Measurements from ENCODE around the gene NLRP12. TPM values are rescaled to one million over a fixed set of nuclear protein-coding genes. Genes with fewer than 3 reads are reported as not detected.
A peak's percentile ranks its signal among the peaks of the same experiment; 100 is the strongest.
"Not testable (repeated sequence)": the region's sequence is repeated elsewhere in the genome, so short reads cannot be mapped to it uniquely, and the experiment has no call there.

Gene NLRP12
- total RNA-seq, 1 donor from 2014 or later: 1.7 TPM

DNA sequence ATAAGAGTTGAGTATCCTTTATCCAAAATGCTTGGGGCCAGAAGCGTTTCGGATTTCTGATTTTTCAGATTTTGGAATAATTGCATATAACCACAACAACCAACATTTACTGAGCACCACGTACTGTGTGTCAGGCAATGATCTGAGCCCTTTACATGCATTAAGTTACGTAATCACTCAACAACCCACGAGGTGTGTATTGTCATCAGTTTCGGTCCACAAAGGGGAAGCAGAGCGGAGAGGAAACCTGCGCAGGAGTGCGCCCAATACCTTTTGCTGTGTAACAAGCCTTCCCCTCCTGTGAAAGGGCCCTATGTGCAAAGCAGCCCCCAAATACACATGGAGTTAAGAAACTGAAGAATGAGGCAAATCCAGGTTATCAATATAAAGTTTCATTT, 20.7 kb upstream of the NLRP12 start:
- ATAC-seq (no peak), DNase-seq (ENCODE audit: low spot score) (no peak)
- intact Hi-C loops (cut with DNase I): loop anchor here (5.0 kb wide), 1 partner anchor 177 kb away; no protein-coding TSS in a partner anchor

DNA sequence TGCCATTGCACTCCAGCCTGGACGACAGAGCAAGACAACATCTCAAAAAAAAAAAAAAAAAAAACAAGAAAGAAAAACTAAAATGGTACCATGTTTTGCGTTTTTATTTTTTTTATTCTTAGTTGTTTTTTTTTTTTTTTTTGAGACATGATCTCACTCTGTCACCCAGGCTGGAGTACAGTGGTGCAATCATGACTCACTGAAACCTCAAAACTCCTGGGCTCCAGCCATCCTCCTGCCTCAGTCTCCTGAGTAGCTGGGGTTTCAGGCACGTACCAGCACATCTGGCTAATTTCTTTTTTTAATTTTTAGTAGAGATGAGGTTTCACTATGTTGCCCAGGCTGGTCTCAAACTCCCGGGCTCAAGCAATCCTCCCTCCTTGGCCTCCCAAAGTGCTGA, 16.8 kb upstream of the NLRP12 start:
- intact Hi-C loops (cut with DNase I): loop anchor here (5.0 kb wide), 1 partner anchor 181 kb away; no protein-coding TSS in a partner anchor
- not testable (repeated sequence) for ATAC-seq; DNase-seq (ENCODE audit: low spot score)

DNA sequence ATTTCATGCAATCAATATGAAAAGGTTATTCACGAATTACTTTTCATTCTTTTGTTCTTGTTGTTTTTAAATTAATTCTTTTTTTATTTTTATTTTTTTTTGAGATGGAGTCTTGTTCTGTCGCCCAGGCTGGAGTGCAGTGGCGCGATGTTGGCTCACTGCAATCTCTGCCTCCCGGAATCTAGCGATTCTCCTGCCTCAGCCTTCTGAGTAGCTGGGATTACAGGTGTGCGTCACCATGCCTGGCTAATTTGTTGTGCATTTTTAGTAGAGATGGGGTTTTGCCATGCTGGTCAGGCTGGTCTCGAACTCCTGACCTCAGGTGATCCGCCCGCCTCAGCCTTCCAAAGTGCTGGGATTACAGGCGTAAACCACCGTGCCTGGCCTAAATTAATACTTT, 16.1 kb upstream of the NLRP12 start:
- not testable (repeated sequence) for DNase-seq (ENCODE audit: low spot score); ATAC-seq
- intact Hi-C loops (cut with DNase I): loop anchor here (5.0 kb wide), 1 partner anchor 182 kb away; no protein-coding TSS in a partner anchor

DNA sequence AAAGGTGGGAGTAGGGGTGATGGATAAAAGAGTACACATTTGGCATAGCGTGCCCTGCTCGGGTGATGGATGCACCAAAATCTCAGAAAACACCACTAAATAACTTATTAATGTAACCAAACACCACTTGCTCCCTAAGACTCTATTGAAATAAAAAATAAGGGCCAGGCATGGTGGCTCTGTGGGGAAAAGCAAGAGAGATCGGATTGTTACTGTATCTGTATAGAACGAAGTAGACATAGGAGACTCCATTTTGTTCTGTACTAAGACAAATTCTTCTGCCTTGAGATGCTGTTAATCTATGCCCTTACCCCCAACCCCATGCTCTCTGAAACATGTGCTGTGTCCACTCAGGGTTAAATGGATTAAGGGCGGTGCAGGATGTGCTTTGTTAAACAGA, 14.3 kb upstream of the NLRP12 start:
- DNase-seq (ENCODE audit: low spot score); ATAC-seq; intact Hi-C loops (cut with DNase I): not testable (repeated sequence)

DNA sequence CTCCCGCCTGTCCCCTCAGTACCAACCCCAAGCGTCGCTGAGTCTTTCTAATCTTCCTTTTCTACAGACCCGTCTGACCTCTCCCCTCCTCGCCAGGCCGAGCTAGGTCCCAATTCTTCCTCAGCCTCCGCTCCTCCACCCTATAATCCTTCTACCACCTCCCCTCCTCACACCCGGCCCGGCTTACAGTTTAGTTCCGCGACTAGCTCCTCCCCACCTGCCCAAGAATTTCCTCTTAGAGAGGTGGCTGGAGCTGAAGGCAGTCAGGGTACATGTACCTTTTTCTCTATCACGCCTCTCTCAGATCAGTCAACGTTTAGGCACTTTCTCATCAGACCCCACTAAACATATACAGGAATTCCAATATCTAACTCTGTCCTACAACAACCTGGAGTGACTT, 8.7 kb upstream of the NLRP12 start:
- intact Hi-C loops (cut with DNase I); DNase-seq (ENCODE audit: low spot score); ATAC-seq: not testable (repeated sequence)

DNA sequence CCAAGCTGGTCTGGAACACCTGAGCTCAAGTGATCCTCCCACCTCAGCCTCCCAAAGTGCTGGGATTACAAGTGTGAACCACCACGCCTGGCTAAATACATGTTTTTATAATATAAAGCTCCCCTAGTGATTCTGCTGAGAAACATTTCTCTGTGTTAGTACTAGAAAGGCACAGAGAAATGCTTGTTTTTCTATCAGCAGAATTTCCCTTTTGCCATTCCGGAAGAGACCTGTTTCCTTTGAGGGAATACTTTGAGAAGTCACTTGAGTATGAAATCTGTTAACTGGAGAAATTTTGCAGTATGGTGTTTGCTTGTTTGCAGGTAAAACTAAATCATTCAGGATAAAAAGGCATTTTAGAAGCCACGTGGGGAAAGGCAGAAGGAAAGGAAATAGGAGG, 4.4 kb upstream of the NLRP12 start:
- ATAC-seq: no peak
- DNase-seq (ENCODE audit: low spot score): no peak
- intact Hi-C loops (cut with DNase I): no loop called here

DNA sequence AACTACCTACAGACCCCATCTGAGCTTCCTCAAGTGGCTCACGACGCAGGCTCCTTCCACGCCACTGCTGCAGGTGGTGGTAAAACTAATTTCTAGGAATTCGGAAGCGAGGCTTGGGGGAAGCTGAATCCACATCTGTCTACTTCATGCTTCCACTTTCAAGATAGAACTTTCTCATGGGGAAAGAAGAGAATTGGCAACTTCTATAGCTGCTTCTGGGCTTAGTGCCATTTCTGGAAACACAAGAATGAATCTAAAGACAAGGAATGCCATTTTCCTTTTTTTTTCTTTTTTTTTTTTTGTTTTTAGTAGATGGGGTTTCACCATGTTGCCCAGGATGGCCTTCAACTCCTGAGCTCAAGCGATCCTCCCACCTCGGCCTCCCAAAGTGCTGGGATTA, 2.8 kb upstream of the NLRP12 start:
- intact Hi-C loops (cut with DNase I): no loop called here
- DNase-seq (ENCODE audit: low spot score) (no peak), ATAC-seq (no peak)

DNA sequence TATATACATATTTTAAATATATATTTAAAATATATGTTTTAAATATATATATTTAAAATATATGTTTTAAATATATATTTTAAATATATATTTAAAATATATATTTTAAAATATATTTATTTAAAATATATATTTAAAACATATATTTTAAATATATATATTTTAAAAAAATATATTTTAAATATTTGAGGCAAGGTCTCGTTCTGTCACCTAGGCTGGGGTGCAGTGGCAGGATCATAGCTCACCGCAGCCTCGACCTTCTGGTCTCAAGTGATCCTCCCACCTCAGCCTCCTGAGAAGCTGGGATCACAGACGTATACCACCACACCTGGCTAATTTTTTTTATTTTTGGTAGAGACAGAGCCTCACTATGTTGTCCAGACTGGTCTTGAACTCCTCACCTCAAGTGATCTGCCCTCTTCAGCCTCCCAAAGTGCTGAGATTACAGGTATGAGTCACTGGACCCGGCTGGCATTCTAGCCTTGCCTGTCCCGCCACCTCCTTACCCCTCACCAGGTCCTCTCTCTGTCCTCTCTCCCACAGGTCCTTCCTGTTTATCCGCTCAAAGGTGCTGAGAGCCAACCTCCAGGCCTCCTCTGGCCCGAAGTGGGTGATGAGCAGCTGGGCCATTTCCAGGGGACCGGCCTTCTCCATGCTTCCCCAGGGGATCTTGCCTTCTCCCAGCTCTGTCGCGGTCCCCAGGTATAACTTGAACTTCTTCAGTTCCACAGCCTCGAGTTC, 564 bp downstream of the NLRP12 start:
- intact Hi-C loops (cut with DNase I): no loop called here
- no peak for ATAC-seq

DNA sequence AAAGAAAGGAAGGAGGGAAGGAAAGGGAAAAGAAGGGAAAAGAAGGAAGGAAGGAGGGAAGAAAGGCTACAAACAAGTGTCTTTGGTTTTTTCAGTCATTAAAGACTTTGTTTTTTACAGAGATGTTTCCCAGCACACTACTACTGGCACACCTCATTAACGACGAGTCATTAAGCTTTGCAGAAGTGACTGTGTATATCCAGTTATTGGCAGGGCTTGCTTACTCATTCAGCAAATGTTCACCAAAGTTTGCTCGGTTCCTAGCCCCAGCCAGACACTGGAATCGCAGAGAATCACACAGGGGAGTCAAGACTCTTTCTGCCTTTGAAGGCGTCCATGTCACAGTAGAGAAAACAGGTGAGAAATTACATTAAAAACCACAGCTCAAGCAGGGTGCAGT, 4.3 kb downstream of the NLRP12 start:
- intact Hi-C loops (cut with DNase I): no loop called here
- DNase-seq (ENCODE audit: low spot score): no peak
- ATAC-seq: no peak

More for the DNA sequence above, 564 bp downstream of the NLRP12 start:
- DNase-seq (ENCODE audit: low spot score): no peak

DNA sequence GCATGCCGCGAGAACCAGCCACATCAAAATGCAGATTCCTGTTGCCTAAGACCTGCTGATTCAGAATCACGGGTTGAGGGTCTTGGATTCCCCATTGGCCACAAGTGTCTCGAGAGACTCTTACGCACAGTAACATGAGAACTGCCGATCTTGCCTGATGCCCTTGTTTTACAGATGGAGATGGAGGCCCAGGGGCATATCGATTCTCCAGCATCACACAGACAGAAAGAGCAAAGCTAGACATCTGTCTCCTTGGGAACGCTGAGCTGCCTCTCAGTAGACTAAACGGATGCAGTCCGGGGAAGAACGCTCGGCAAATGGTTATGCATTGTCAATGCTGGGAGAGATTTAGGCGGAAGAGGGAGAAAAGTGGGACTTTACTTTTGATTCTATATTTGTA, 5.4 kb downstream of the NLRP12 start:
- DNase-seq (ENCODE audit: low spot score) (no peak), ATAC-seq (no peak)
- intact Hi-C loops (cut with DNase I): no loop called here

DNA sequence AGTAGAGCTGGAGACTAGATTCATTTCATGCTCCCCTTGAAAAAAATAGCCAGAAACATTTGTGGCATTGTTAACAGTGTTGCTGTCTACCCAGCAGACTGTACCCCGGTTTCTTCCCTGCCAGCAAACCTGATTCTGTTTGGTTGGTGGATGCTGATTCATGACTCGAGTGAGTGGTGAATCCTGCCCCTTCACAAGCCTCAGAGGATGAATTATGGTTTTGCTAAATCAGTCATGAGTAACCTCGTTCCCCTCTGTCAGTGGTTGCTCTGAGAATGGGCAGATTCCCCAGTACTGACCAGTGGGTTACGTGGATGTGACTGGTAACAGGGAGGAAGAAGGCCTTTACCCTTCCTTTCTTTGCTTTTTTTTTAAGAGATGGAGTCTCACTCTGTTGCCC, 10.1 kb downstream of the NLRP12 start:
- DNase-seq (ENCODE audit: low spot score) (no peak), ATAC-seq (no peak)
- intact Hi-C loops (cut with DNase I): no loop called here

DNA sequence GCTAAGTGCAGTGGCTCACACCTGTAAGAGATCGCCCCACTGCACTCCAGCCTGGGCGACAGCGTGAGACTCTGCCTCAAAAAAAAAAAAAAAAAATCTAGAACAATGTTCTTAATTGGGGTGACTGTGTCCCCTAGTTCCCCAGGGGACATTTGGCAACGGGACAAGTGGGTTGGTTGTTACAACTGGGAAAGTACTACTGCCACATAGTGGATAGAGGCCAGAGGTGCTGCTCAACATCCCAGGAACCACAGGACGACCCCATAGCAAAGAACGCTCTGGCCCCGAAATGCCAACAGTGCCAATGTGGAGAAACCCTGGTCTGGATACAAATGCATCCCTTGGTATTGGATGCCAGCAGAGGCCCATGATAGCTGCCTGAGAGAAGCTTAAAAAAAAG, 11.8 kb downstream of the NLRP12 start:
- DNase-seq (ENCODE audit: low spot score) (no peak), ATAC-seq (no peak)
- intact Hi-C loops (cut with DNase I): no loop called here

DNA sequence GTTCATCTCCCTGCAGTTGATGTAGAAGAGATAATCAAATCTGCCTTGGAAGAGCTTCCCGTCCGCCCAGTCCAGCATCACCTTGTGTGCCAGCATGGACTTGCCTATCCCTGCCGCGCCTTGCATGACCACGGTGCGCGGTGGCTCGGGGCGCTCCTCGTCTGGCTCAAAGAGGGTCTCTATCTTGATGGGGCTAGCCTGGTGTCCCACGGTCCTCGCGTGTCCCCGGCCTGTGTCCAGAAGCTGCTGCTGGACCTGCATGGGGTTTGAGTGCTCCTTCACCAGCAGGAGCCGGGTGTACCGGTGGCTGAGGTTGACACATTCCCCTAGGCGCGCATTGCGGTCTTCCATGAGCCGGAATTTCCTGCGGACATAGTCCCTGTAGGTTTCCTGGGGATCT, 13.2 kb downstream of the NLRP12 start:
- intact Hi-C loops (cut with DNase I): no loop called here
- ATAC-seq (no peak), DNase-seq (ENCODE audit: low spot score) (no peak)

DNA sequence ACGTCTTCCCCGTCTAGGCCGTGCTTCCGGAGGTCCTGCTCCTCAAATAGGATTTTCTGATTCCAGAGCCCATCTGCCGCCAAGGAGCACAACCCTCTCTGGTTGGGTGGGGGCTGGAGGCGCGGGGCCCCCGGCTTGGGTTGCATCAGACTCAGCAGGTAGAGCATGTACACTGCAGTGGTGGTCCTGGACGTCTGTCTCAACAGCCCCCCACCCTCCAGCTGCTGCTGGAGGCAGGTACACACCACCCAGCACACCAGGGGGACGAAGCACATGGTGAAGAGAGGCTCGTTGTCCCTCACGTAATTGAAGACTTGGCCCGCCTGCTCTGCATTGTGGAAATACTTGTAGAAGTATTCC, 13.9 kb downstream of the NLRP12 start:
- ATAC-seq (no peak), DNase-seq (ENCODE audit: low spot score) (no peak)
- intact Hi-C loops (cut with DNase I): no loop called here

DNA sequence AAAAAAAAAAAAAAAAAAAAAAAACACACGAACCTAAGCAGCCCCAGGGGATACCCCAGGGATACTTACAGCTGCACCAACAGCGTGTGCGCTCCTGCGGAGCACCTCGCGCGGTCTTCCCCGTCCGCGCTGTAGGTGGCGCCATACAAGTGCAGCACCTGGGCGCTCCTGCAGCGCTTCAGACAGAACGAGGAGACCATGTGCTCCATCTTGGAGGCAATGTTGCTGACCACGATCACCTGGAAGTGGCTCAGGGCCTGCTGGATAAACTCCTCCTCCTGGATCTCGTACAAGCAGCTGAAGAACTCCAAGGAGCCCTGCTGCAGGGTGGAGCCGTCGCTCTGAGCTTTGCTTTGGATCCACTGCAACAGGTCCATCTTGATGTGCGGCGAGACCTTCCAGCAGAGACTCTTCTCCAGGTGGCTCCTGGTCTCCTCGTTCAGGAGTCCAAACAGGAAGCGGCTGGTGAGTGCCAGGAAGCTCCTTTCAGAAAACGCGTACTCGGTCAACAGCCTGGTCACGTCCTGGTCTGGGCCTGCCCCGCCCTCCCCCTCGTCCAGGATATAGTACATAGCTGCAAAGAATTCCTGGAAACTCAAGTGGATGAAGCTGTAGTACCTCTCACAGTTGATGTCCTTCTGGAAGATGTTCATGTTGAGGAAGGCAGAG, 14.5 kb downstream of the NLRP12 start:
- no peak for ATAC-seq
- intact Hi-C loops (cut with DNase I): no loop called here

DNA sequence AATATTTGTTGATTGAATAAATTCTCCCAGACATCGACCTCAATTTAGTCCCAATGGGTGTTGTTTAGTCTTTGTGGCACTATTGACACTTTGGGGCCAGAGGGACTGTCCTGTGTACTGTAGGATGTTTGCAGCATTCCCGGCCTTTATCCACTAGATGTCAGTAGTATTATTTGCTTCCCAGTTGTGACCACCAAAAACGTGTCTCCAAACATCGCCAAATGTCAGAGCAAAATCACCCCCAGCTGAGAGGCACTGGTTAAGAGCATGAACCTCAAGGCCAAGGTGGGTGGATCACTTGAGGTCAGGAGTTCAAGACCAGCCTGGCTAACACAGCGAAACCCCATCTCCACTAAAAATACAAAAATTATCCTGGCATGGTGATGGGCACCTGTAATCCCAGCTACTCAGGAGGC, 15.4 kb downstream of the NLRP12 start:
- intact Hi-C loops (cut with DNase I): no loop called here

More for the DNA sequence above, 14.5 kb downstream of the NLRP12 start:
- DNase-seq (ENCODE audit: low spot score): no peak

DNA sequence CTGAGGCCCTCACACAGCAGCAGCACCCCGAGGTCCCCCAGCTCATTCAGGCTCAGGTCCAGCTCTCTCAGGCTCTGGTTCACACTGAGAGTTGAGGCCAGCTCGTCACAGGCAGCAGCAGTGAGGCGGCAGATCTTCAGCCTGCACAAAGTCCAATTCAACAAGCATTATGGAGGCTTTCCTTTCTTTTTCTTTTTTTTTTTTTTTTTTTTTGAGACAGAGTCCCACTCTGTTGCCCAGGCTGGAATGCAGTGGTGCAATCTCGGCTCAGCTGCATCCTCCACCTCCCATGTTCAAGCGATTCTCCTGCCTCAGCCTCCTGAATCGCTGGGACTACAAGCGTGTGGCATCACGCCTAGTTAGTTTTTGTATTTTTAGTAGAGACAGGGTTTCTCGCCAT, 22.9 kb downstream of the NLRP12 start:
- DNase-seq (ENCODE audit: low spot score): no peak
- no peak for ATAC-seq
- intact Hi-C loops (cut with DNase I): no loop called here

More for the DNA sequence above, 15.4 kb downstream of the NLRP12 start:
- DNase-seq (ENCODE audit: low spot score) (no peak), ATAC-seq (no peak)

DNA sequence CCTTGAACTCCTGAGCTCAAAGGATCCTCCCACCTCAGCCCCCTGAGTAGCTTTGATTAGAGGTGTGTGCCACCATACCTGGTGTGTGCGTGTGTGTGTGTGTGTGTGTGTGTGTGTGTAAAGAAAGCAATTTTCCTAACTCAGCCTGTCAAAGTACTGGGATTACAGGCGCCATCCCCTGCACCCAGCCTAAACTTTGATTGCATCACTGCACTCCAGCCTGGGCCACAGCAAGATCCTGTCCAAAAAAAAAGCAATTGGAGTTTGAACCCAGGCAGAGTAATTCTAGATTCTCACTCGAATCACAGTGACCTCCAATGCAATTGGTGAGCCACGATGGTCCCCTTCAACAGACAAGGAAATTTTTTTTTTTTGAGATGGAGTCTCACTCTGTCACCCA, 29.1 kb downstream of the NLRP12 start:
- intact Hi-C loops (cut with DNase I): no loop called here
- ATAC-seq (no peak), DNase-seq (ENCODE audit: low spot score) (no peak)

DNA sequence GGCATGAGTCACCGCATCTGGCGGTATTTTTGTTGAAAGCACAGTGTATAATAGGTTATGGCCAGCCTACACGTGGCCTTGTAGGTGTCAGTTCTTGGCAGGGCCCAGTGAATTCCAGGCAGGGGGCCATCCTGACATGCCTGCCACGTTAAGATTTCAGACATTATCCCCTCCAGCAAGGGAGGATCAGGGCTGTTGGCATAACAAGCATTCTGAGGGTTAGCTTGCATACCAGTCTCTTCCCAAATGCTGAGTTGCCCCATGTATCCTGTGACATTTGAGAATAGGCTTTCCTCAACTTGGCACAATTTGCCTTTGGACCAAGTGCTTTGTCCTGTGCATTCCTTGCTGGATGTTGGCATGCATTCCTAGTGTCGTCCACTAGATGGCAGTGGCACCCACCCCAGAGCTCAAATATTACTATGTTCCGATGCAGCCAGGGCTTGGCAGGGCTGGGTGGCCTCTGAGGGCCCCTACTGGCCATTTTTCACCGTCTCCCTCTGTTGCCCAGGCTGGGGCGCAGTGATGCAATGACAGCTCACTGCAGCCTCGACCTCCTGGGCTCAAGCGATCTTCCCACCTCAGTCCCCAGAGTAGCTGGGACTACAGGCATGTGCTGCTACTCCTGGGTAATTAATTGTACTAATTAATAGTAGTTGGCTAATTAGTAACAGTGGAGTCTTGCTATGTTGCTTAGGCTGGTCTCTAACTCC, 31.2 kb downstream of the NLRP12 start:
- ATAC-seq (peak; percentile 92), DNase-seq (ENCODE audit: low spot score) (peak; percentile 84)
- intact Hi-C loops (cut with DNase I): no loop called here
